ENCODE results near the gene SMIM7.

Gene SMIM7

DNA sequence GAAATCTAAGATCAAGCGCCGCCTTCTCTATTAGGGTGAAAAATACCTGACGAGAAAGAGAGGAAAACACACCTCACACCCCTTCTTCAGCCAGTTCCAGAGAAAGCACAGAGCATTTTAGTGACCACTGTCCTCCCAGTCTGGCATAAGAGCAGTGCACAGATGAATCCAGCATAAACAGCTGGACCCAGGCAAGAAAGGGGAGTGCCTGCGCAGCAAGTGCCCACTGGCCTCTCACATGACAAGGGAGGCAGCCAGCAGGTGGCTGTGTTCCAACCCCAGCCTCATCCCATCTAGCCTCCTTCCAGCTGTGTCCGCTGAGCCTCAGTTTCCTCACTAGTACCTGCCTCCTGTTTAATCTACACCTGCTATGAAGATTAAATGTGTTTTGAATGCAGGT, 39.9 kb downstream of the SMIM7 start:
- DNase-seq, result no peak

DNA sequence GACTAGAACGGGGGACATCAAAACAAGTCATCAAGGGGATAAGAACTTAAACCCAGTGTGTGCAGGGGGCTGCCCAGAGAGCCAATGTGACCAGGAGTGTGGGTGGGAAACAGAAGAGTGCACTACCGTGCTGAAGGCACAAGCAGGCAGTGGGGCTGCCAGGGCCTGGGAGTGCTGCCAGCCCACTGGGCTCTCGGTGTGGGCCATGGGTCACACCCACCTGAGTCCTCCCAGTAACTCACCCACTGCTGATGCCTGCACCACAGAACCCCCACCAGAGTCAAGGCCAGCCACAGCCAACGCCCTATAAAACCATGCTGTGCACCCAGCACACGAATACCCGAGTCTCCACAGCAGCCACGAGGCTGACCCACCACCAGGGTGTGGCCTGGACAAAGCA, 40.5 kb downstream of the SMIM7 start:
- no peak for DNase-seq

DNA sequence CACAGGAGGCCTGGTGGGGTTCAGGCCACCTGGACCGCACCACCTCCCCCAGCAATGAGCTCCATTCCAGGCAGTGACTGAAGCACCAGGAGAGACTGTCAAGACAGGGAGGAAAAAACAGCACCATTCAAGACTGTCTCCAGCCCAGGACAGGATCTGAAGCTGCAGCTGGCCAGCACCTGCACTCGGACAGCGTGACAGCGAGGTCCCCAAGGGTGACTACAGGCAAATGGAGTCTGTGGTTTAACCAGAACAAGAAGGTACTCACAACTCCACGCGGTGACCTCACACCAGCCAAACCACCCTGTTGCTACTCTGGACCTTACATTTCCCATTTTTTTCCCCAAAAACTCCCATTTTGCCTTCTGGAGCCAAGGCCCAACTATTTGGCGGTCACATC, 41.7 kb downstream of the SMIM7 start:
- no peak for DNase-seq

DNA sequence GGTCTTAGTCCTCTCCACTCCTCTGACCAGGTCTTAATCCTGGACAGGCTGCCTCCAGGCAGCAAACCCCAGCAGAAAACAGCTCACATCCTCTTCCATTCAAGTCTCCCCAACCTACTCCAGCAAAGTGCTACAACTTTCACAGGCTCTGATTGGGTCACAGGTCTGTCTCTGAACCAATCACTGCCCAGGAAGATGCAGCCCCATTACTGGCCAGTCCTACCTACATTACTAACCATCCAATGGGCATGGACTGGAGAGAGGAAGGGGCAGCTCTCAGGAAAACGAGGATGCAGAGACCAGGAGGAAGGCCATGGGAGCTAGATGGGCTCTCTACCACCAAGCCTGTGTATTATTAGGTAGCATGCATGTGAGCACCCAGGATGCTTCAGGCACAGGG, 44.1 kb downstream of the SMIM7 start:
- DNase-seq, result no peak

DNA sequence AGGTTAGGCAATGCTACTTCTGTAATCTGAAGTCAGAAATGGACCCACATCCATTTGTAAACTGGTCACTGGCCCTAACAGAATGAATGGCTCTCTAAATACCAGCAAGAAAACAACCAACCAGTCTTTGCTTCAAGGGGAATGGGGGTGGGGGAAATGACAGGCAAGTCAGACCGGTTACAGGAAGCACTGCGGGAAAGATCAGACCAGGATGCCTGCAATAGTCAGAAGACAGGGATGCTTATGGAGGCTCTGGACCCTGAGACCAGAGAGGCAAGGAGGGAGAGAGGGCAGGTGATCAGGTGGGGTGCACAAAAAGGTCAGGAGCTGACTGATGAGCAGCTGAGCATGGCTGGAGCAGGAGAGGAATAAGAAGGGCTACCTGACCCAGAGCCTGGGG, 45.0 kb downstream of the SMIM7 start:
- no peak for DNase-seq

DNA sequence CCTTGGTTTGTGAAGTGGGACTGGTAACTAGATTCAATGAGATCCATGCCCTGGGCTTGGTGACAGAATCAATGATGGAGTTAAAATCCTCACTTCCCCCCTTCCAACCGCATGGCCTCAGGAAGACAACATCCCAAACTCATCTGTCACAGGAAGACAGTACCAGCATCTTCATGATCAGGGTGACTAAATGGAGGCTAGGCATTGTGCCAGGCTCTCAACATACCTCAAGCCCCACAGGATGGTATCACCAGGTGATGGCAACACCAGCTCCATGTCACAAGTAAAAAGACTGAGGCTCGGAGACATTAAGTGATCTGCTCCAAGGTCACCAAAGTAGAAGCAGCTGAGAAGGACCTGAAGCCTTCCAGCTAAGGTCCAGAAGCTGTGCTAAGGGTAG, 46.1 kb downstream of the SMIM7 start:
- DNase-seq, result no peak

DNA sequence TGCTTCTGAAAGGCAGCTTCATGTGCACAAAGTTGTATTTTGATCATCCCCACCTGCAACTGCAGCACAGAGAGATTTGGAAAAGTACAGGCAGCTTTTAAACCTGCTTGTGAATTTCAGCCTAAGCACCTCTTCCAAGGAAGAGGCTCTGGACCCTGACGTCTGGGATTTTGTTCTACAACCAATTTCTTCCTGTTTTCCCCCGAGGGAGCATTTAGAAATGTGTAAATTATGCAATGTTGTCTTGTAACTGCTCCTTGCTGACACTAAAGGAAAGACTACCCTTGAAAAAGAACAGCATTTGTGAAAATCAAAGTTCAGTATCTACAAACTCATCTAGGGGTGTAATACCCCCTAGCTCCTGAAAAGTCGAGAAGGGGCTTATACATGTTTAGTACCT, 47.3 kb downstream of the SMIM7 start:
- DNase-seq, result no peak

DNA sequence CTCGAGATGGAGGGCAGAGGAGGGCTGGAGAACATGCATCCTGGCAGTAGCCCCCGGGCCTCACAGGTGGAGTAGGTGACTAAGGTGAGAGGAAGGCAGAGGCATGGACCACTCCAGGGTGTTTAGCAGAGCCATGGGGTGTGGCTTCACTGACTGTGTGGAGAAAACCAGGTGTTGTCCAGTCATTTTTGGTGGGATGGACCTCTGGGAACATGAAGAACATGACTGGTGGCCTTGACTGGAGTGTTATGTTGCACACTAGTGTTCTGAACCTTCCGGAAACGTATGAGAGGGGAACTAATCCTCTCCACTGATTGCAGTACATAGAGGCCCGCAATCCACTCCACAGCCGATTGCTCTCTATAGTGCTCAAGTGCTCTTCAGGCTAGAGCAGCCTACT, 48.8 kb downstream of the SMIM7 start:
- no peak for DNase-seq

DNA sequence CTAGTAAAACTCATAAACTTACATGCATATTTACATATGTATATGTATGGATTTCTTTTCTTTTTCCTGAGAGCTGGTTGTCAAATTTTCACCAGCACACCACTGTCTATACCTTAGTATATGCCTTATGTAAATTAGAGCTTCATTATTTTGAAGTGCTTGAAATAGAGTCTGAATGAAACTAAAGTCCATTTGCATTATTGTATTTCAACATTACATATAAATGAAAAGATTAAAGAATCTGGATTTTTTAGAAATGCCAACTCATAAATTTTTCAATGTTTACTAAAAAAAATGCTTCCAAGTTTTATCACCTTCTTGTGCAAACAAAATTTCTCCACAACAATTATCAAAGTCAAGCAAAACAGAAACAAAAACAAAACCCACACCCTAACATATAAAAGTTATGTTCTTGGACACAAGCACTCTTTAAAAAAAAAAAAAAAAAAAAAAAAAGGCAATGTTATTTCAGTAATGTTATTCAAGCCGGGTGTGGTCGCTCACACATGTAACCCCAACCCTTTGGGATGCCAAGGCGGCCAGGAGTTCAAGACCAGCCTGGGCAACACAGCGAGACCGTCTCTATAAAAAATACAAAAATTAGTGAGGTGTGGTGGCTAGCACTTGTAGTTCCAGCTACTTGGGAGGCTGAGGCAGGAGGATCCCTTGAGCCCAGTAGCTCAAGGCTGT, 50.3 kb downstream of the SMIM7 start:
- DNase-seq, result no peak

DNA sequence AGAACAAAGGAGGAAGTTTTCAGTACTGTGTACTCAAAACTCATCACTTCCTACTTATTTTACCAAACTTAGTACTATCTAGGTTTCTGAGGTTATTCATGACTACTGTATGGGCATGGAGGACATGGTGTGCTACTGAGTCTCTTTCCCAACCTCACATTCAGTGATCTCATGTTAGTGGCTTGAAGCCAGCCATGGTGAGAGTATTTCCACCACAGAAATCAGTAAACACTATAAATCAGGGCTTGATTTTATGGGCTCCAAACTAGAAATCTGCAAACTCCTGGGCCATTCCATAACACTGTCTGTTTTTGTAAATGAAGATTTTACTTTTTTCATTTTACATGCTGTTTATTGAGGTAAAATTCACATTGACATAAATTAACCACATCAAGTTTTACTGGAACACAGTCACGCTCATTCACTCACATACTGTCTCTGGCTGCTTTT, 51.6 kb downstream of the SMIM7 start:
- no peak for DNase-seq

DNA sequence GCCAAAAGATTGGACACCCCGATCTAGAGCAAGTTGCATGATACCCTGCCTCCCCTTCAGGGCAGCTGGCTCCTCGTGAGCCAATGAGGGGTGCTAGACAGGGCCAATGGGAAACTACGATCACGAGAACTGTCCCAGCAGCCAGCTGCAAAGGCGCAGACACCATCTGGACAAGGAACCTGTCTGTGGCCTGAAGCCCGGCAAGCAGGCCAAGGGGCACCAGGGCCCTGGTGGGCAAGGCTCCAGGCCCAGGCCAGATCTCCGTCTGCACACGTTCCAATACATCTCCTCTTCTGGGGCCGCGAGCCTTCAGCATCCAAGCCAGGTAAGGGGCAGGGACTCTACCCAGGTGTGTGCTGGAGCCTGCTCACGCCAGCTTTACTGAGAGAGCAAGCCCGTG, 52.1 kb downstream of the SMIM7 start:
- DNase-seq, result no peak

DNA sequence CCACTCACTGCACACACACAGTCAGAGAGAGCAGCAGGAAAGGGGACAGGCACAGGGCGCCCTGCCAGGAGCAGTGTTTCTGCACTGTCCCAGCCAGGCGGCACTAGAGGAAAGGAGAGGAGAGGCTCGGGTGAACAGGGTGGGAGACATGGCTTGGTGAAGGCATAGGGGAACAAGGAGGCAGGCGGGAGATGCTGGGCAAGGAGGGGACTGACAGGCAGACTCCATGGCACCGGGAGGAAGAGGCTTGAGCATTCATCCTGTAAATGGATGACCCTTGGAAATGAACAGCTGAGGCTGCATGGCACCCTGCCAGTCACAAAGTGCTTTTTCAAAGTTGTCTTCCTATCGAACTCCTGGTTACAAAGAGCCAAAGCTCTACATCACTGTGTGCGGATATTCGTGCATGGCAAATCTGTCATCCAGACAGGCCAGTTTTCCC, 54.4 kb downstream of the SMIM7 start:
- DNase-seq, result no peak

DNA sequence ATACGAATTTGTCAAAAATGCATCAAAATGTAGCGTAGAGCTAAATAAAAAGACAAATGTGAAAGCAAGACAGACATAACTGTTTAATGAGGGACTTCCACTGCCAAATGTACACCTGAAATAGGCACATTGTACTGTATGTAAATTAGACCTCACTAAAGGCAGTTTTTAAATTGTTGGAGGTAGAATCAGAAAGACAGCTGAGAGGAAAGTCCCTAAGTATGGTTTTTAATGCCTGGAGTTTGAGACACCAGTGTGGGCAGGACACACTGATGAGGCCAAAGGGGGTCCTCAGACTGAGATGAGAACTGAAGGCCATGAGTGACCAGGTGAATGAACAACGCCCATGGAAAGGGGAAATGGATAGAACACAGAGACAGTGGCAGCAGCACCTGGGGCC, 54.8 kb downstream of the SMIM7 start:
- no peak for DNase-seq

DNA sequence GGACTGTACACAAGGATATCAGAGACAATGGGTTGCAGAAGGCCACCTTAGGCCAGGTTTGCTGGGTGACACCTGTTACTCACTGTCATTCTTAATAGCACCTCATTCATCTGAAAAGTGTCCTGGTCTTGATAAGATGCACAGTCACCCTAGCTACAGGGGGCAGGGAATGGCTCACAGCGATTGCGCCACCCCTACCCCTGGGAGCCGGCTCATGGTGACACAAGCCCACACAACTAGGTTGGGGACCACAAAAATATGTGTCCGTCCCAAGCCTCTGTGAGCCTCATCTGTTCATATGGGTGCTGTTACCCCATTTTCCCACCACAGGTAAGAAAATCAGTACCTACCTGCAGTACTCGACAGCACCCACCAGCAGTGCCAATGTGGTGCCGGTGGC, 55.3 kb downstream of the SMIM7 start:
- no peak for DNase-seq

DNA sequence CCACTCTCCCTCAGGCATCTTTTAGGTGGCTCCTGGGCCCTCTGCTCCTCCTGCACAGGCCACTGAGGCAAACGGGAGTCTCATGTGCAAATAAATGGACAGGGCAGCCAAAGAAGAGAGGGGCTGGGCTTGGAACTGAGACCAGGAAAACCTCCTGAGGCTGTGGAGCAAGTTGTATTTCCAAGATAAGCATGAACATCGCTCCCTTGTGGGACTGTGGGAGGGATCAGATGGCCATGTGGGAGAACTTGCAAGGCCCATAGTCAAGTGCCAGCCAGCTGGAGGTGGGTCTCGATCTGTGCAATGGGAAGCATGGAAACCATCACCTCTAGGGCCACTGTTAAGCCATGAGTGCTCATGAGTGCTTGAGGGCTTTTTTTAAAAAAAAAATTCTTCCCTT, 56.9 kb downstream of the SMIM7 start:
- DNase-seq, result no peak

DNA sequence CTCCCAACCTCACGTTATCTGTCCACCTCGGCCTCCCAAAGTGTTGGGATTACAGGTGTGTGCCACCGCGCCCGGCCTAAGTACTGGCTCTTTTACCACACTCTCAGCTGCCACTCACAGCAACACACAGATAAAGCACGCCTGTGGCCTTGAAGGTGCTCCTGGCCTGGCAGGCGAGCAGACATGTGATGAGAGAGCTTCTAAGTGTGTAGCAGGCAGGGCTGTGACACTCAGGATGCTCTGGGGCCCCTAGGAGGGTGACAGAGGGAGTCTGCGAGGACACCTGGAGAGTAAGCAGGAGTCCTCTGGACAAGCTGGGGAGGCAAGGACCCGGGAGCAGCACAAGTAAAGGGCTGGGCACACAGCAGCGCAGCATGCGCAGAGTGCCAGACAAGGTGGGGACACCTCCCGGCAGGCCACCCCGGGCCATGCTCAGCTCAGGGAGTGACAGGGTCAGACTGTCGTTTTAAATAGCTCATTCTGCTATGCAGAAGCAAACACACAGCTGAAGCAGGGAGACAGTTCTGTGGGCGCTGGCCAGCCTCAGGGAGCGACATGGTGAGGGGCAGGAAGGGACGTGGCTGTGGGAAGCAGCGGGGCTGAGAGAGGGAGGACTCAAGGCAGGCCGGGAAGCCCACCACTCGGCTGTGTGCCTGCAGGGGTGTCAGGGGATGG, 58.4 kb downstream of the SMIM7 start:
- no peak for DNase-seq

DNA sequence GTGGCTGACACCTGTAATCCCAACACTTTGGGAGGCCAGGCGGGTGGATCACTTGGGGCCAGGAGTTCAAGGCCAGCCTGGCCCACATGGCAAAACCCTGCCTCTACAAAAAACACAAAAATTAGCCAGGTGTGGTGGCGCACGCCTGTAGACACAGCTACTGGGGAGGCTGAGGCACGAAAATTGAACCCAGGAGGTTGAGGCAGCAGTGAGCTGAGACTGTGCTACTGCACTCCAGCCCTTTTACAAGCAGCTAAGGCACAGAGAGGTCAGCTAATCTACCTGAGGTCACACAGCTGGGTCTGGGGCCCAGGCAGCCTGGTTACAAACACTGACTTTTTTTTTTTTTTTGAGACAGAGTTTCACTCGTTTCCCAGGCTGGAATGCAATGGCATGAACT, 59.1 kb downstream of the SMIM7 start:
- no peak for DNase-seq

DNA sequence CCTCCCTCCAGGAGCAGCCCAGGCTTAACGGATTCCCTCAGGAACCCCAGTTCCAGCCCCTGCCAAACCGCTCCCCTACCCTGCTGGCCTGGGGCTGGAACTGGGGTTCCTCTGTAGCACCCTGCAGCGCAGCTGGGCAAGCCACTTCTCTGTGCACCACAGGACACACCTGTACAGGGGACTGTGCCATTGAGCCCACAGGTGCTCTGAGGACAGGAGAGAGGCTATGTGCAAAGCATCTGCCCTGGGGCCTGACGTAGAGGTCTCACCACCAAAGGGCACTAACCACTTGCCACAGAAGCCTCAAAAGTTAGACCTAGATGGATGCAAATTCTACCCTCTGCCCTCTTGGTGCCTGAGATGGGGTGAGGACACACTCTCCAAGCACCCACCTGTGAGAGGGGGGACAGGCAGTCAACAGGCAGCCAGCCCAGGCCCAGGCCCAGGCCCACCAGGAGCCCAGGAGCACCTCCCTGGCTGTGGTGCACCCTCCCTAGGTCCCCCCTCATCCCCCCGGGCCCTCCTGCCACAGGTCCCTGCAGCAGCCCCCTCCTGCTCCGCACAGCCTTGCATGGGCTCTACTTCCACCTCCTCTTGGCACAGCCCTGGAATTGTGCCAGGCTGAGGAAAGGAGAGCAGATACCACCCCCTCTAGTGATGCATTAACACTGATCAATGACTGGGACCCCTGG, 60.1 kb downstream of the SMIM7 start:
- no peak for DNase-seq

DNA sequence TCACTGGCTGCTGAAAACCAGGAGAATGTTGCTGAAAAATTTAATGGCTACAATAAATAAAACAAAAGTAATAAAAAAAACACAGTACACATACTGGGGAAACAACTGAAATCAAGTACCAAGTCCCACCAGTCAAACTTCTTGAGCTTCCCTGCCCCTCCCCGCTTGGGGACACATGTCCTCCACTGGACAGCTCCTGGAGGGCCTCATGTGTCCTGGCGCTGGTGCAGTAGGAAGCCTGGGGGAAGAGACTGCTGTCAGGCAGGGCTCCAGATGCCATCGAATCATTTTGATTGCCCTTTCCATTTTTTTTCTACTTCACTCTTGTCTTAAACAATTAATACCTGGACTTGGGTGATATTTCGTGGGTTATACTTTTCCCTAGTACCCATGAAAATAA, 61.1 kb downstream of the SMIM7 start:
- DNase-seq, result no peak

DNA sequence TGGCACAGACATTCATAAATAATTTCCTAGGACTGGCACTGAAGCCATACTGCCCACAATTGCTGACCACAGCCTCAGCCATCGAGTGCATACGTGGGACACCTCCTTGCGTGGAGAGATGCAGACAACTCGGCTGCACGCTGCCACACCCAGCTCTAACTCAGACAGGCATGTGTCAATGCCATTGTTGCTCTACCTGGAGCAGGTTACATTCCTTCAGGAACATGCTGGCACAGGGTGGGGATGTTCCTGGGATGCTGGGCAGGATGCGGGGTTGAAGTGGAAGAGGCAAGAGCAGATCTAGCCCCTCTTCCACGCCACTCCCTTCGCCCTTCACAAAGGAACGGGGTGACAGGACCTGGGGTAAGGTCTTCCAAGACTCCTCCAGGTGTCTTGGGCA, 63.5 kb downstream of the SMIM7 start:
- DNase-seq, result no peak

All from NCI-H1694 treated with DMSO at 0.1 percent for 48 hours (cell line).